NCI-H510A treated with DMSO at 0.1 percent for 48 hours (cell line): ENCODE data around the gene ATP8A2.
"Not testable (repeated sequence)": the region's sequence is repeated elsewhere in the genome, so short reads cannot be mapped to it uniquely, and the experiment has no call there.

Source experiments
- DNase-seq: peaks from one replicate; lab custom pipeline; 2025; lab: John Stamatoyannopoulos, UW

ATP8A2 gene

DNA sequence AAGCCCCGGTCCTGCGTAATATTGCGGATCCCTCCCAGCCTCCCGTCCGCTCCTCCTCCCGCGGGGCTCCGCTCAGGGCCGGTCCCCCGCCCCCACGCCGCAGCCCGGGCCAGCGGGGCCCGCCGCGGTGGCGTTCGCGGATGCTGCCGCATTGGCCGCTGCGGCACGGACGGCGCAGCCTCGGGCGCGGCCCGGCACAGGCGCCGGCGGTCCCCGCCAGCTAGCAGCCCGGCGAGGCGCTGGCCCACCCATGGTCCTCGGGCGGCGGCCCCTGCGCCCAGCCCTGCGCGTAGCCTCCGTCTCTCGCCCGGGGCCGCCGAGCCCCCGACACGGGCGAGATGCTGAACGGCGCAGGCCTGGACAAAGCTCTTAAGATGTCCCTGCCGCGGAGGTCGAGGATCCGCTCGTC is at the start of gene ATP8A2:
TSS of gene ATP8A2 (plus strand) at position 100 of the 409 bp plus-strand sequence. CDS start at position 339, 239 bp downstream.
- no peak for DNase-seq

DNA sequence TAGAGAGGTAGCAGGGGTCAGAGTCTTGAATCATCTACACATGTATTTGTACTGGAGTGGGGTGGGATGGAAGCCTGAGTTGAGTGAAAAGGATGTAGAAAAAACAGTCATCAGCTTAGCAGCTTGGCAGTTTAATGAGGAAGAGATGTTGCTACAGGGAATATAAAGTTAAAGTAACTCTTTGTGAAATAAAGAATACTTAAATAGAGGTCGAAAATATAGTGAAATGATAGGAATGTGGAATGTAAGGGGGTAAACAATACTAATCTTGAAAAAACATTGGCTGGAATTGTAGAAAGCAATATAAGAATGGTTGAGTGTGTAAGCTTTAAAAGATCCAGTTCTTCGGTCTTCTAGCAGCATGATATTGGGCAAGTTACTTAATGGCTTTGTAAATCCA is 47.7 kb upstream of the ATP8A2 start:
- DNase-seq = no peak

DNA sequence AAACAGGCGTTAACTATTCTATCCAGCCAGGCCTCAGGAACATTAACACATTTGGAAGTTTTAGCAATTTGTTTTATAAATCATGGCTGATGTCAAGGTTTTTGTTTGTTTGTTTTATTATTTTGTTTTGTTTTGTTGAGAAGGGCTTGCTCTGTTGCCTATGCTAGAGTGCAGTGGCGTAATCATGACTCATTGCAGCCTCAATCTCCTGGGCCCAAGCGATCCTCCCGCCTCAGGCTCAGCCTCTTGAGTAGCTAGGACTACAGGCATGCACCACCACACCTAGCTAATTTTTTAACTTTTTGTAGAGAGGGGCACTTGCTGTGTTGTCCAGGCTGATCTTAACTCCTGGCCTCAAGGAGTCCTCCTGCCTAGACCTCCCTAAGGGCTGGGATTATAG is 42.1 kb upstream of the ATP8A2 start:
- no peak for DNase-seq

DNA sequence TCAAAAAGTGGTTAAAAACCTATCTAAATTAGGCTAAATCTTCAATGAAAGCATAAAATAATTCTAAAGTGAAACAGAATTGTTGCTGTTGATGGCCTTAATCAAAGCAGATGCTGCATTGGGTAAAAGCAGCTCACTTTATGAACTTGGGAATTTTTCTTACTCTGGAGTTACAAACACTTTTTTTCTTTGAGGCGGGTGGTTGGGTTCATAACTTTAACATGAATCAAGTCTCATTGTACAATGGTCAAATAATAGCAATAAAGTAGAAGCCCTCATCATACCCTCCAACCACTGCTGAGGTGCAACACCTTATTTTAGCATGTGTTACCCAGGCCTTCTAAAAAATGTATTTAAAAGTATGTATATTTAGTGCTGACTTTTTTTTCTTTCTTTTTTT is 41.2 kb upstream of the ATP8A2 start:
- DNase-seq = no peak

DNA sequence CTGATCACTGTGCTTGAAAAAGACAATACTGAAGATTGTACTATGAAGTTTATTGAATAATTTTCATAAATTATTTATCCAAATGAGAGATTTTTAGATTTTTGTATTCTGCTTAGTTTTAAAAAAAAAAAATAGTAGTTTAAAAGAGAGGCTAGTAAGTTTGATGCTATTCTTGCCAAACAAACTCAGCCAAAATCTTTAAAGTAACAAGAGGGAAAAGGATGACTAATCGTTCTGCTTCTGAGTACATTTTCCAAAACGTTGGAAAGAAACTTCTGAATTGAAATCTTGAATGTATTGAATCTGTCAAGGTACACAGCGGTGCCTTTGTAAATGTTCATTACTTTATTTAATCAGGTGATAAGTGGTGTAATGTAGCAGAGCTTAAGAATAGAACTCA is 35.9 kb upstream of the ATP8A2 start:
- no peak for DNase-seq

DNA sequence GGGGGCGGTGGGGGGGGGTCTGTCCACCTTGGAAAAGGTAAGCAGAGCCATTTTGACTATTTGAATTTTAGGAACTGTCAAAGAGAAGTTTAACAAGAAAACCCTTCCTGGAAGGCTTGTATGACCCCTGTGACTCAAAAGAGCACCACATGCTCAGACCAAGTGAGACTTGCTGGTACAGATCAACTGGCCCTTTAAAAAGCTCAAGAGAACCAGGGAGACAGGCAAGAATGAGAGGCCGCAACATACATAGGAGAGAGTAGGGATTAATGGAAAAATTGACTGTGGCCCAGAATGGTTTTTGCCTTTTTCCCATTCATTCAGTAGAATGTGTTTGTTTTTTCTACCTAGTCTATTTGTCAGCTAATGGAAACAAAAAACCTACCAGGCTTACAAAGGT is 26.2 kb upstream of the ATP8A2 start:
- DNase-seq = no peak

DNA sequence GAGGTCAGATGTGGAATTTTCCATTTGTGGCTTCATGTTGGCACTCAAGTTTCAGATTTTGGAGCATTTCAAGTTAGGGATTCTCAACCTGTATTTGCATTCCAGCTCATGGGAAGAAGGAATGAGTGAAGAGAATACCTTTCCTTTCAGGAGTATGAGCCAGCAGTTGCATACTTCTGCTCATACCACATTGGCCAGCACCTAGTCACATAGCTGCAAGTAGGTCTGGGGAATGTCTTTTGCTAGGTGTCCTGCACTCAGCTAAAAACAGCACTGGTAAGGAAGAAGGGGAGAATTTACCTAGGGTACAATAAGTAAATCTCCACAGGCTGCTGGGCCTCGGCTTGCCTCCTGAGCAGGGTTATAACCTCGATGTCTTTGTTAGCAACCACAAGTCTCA is 24.6 kb upstream of the ATP8A2 start:
- DNase-seq = no peak

DNA sequence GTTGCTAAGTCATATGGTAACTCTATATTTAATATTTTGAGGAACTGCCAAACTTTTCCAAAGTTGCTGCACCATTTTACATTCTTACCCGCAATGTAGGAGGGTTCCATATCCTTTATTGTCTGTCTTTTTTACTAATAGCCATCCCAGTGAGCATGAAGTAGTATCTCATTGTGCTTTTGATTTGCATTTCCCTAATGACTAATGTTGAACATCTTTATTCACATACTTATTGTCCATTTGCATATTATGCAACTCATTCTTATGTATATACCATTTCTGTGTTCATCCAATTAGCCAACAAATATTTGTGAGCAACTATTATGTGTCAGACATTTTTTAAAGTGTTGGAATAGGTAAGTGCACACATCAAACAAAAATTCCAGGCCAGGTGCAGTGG is 20.4 kb upstream of the ATP8A2 start:
- DNase-seq = no peak

DNA sequence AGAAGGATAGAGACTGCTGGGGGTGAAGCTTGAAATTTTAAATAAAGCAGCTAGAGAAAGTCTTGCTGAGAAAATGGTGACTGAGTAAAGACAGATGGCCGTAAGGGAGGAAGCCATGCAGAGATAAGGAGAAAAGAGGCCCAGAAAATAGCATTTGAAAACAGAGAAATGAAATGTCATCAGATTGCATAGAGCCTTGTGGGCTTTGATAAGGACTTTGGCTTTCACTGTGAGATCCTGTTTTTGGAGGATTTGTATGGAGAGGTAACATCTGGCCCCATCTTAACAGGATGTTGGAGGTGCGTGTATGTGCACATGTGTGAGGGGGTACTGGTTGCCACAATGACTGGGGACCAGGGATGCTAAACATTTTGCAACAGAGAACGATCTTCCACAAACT is 19.5 kb upstream of the ATP8A2 start:
- DNase-seq = no peak

DNA sequence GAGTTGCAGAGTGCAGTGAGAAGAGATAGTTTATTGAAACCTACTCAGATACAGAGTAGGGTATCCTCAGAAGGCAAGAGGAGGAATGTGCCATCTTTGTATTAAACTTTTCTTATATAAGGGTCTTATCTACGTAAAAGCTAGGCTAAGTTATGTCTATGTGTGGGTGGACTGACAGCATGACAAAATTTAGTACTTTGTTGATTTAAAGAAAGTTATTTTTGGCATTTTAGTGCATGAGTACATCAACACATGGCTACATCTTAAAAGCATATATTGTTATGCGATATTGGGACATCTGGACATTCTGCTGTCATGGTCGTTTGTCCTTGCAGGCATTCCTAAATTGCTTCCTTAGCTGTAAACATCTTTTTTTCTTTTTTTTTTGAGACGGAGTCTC is 19.0 kb upstream of the ATP8A2 start:
- DNase-seq = no peak

DNA sequence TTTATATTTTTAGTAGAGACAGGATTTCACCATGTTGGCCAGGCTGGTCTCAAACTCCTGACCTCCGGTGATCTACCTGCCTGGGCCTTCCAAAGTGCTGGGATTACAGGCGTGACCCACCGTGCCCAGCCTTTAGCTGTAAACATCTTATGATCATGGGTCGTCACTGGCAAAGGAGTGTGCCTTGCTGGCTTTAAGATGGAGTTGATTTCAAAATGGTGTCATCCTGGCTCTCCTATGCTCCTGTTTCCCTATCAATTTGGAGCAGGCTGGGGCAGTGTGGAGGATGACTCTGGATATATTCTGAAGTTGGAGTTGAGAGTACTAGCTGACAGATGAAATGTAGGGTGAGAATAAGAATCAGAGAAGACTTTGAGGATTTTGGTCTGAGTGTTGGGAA is 18.4 kb upstream of the ATP8A2 start:
- DNase-seq = no peak

DNA sequence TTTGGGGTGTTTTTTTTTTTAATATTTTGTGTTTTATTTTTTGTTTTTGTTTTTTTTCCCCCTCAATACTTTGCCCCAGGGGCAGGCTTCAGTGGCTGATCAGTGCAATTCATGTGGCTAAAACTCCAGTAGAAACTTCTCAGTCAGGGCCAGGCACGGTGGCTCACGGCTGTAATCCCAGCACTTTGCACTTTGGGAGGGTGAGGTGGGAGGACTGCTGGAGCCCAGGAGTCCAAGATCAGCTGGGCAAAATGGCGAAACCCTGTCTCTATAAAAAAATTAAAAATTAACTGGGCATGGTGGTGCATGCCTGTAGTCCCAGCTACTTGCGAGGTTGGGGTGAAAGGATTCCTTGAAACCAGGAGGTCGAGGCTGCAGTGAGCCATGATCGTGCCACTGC is 17.4 kb upstream of the ATP8A2 start:
- no peak for DNase-seq

DNA sequence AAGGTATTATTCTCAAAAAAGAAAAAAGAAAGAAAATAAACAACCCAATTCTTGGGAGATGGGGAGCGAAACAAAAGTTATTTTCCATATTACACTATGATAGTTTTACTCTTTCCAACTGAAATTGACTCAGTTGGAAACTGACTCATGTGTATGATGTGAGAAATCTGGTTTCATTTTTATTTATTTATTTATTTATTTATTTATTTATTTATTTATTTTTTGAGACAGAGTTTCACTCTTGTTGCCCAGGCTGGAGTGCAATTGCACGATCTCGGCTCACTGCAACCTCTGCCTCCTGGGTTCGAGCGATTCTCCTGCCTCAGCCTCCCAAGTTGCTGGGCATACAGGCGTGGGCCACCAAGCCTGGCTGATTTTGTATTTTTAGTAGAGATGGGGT is 11.3 kb upstream of the ATP8A2 start:
- DNase-seq = not testable (repeated sequence)

DNA sequence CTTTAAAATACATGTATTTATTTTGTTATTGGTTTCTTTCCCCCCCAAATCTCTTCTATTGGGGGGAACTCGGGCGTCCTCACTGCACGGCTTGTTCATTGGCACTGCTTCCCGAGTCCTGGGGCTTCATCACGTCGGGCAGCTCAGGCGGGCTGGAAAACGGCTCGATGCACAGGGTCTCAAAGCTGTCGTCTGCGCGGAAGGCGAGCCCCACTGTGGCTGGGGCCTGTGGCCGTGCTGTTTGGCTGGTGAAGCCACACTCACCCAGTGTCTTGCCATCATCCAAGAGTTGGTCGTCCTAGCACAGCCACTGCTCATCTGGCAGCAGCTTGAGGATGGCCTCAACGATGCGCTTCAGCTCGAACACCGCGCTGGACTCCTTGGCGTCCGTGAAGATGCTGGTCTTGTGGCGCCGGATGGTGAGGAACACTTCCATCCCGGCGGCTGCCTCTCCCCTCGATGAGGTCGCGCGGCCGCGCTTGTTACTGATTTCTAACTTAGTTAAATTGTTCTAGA is 6.0 kb upstream of the ATP8A2 start:
- no peak for DNase-seq

DNA sequence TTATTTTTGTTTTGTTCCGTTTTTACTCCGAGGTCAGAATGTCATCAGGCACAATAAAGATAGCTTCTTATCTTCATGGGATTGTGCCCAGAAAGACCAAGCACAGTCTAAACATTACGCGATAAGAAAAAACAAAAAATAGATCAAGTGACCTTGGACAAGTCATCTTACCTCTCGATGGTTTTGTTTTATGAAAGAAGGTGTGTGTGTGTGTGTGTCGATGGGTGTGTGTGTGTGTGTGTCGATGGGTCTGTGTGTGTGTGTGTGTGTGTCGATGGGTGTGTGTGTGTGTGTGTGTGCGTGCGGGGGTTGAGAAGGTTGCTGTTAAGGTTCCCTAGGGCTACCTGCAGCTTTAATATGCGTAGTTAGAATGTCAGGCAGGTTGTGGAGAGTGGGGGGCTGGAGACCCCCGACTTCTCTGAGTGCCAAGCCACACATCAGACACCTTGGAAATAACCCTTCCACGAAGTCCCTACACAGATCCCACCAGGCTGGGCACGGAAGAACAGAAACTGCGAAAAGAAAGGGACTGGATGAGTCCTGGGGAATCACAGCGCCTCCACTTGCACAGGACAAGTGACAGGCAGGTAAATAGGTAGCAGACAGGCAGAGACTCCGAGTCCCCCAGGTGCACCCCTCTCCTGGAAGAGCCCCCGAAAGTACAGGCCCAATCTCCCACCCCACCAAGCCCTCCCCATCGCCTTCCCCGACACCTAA is 458 bp upstream of the ATP8A2 start:
- no peak for DNase-seq

DNA sequence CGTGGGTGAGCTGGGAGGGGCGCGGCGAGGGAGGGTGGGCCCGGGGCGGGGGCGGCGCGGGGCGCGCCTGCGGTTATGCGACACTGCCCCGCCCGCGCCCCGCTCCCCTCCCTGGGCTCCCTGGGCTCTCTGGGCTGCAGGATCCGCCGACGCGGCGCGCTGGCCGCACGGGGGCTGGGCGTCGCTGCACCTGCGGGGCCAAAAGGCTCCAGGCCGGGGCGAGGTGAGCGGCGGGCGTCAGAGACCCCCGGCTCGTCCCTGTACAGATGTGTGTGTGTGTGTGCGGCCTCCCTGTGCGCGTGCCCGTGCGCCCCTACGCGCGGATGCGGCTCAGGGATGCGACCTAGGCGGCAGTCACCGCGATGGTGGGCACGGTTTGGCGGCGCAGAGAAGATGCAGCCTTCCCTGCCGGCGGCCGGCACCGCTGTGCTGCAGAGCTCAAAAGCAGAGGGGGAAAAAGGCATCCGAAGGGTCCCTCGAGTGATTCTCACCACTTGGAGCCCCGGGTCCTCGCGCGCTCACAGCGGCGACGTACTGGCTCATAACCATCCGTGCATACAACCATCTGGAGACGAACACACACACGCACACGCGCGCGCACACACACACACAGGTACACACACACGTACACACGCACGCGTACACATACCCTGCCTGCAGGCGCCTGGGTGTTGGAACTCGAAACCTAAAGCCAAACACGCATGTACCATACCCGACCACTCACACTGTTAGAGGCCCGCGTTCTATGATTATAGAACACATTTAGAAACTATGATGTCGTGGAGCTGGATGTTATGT is 709 bp downstream of the ATP8A2 start:
- no peak for DNase-seq

DNA sequence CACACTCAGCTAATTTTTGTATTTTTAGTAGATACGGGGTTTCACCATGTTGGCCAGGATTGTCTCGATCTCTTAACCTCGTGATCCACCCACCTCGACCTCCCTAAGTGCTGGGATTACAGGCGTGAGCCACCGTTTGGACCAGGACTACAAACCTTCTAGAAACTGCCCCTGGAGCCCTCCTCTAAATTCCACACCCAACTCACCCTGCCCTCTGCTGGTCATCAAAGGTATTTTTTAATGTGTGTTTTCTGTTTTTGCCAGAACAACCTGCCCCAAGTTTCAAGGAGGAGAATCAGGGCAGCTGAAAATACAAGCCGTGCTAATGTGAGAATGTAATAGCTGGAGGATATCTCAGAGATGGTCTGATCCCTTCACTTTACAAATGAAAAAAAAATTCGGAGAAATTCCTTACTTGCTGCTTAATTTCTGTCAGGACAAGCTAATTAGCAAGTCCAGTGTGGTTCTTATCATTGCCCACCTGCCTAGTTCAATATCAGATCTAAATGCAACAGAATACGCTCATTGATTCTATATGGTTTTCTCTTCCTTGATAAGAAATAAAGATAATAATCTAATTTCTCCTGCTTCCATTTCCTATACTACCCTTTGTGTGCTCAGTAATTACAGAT is 4.1 kb downstream of the ATP8A2 start:
- DNase-seq = peak; percentile 31

DNA sequence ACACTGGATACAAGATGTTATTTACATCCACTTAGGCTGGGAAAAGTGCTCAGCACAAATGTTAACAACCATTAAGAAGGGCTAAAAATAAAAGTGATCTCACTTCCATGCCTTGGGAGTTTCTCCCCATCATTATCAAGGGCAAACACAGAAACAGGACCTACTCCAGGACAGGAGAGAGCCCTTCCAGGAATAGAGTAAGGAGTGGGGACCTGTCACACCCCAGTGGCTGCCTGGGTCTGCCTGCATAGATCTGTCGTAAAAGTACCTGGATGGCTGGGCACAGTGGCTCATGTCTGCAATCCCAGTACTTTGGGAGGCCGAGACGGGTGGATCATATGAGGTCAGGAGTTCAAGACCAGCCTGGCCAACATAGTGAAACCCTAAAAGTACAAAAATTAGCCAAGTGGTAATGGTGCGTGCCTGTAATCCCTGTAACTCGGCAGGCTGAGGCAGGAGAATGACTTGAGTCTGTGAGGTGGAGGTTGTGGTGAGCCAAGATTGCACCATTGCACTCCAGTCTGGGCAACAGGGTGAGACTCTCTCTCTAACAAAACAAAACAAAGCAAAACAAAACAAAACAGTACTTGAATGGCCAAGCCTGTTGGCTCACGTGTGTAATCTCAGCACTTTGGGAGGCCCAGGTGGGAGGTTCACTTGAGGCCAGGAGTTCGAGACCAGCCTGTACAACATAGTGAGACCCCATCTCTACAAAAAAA is 5.6 kb downstream of the ATP8A2 start:
- no peak for DNase-seq

DNA sequence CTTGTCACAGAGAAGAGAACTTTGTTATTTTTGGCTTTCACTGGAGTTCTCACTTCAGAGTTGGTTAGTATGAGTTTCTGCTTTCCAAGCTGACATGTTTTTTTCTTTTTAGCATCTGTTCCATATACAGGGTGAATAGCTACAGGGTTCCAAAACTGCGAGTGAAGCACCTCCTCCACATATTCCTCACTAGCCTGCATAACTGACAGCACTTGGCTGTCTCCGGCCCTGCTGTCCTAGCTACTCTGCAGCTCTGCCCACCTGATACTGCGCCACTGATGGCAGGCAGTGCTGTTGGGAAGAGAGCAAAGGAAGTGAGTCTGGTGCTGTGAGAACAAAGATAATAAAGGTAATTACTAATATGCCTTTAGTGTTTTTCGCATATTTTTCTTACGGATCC is 6.8 kb downstream of the ATP8A2 start:
- no peak for DNase-seq

DNA sequence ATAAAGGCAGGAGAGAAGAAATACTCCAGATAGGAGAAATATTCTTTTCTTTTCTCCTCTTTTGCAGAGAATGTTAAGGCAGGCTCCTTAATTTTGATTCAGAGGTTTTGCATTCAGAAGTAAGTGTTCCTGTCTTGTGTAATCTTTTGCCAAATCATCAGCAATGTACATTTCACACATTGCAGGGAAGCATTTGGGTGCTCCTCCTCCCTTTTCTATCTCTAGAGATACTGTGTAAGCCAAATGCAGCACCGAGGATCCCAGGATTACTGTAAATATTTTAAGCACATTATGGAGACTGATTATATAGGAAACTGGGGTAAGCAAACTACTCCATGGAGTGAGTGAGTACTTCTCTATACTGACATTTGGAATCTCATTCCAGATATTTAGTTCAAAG is 7.2 kb downstream of the ATP8A2 start:
- DNase-seq = no peak

DNA sequence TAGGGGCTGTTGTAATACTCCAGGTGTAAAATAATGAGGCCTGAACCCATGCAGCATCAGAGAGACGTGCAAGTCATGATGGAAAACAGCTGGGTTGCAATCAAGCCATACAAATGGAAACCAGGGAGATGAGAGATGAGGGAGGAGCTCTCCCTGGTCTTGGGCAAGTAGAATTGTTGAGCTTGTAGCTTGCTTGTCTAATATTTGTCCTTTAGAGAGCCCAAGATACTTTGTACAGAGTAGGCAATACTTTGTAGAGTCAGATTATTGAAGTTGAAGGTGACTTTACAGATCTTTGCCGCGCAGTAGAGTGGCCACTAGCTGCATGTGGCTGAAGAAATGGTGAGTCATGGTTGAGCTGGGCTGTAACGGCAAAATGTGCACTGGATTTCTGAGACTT is 8.3 kb downstream of the ATP8A2 start:
- DNase-seq = no peak

DNA sequence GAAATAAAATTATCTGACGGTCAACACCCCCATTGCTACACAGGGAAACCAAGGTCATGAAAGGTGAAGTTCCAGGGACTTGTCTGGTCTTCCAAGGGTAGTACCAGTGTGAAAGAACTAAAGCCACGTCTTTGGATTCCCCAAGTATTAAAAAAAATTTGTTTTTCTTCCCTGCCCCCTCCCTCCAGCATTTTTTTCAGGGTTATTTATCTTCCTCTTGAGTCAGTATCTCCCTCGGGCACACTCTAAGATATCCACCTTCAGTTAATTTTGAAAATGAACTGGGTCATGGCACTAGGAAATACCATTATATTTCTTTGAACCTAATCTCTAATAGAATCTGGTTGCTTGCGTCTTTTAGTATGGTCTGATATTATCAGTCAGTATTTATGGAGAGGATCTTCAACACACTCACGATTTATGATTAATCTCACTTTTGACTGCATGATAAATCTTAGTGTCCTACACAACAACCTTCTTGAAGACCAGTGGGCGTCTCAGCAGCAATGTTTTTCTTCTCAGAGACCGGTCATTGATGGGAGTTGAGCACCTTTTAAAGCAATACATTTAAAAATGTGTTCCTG is 9.1 kb downstream of the ATP8A2 start:
- DNase-seq = no peak
